Suprapubic skin (tissue), 4 donors: ENCODE measurements around the gene MS4A14.
A peak's percentile ranks its signal among the peaks of the same experiment; 100 is the strongest.

ENCODE experiments used
- CTCF ChIP-seq, 2 donors: fragments of 200-600 bp in 1 of 2; fragments of 450-650 bp in 1 of 2; sonication (generic) in 1 of 2; IDR thresholded peaks; one replicate each; pipeline ENCODE4 v1.5.1; 2016 to 2019; ENCODE audit warnings: antibody characterized with exemption in 2 of 2, mild to moderate bottlenecking in 1 of 2, moderate library complexity in 1 of 2
- POLR2A ChIP-seq, 2 donors: fragments of 450-650 bp; IDR thresholded peaks; one replicate each; pipeline ENCODE4 v1.6.1; 2017; ENCODE audit warnings: antibody characterized with exemption in 2 of 2, mild to moderate bottlenecking in 2 of 2, moderate library complexity in 2 of 2
- POLR2AphosphoS5 ChIP-seq, 3 donors: sonication (generic); formaldehyde crosslinking; IDR thresholded peaks; one replicate each; pipeline ENCODE4 v1.6.1; 2017; ENCODE audit warnings: antibody characterized with exemption in 3 of 3

GRCh38 chr11:60363542-60364470, 32.5 kb upstream of the MS4A14 start:
- TF ChIP-seq CTCF (IDR thresholded peaks at IDR 0.05), result peak; percentile 18 to 52
- TF ChIP-seq POLR2A (IDR thresholded peaks at IDR 0.05), result no peak
- no peak for TF ChIP-seq POLR2AphosphoS5 (IDR thresholded peaks at IDR 0.05)
